ENCODE results near the gene RNGTT.

DNA sequence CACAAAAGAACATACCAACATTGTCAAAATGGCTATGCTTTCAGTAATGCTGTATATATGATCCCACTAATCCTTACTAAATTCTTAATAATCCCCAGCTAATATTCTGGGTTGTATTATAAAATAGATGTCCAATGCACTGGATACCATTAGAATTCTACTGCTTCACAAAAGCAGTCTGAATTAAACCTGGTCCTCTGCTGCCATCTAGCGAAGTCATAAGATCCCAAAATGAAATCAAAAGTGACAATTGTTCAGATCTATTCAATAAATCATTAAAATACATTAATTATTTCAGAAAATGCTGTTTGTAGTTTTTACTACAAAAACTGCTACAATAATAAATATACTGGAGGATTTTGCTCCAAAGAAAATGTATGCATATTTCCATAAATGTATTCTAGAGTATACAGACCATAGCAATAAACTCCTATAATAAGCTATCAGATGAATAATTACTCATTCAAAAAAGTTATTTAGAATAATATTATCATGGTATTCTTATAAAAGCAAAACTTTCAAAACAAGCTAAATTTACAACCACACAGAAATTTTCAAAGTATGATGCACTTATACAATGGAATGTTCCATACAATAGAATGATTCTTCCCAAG, 92.6 kb downstream of the RNGTT start:
- no peak for TF ChIP-seq POLR2AphosphoS5 (IDR thresholded peaks at IDR 0.05; ENCODE audit: low read depth, low read length)
- no peak for TF ChIP-seq POLR2A (IDR thresholded peaks at IDR 0.05; ENCODE audit: low read depth, low read length)
- no peak for TF ChIP-seq SPI1 (IDR thresholded peaks at IDR 0.05; ENCODE audit: low read depth, low read length)
- TF ChIP-seq POU2F2 (IDR thresholded peaks at IDR 0.05; ENCODE audit: low read depth, low read length), result no peak
- no peak for TF ChIP-seq TAF1 (IDR thresholded peaks at IDR 0.05; ENCODE audit: low read depth, low read length)
- no peak for TF ChIP-seq PAX5 (IDR thresholded peaks at IDR 0.05; ENCODE audit: insufficient read depth, low read length, severe bottlenecking)

Data from GM12891 (cell line).